HG02798 (cell line): Measurements from ENCODE around the gene NTN1.

Experiments used
- ATAC-seq: cut with Tn5 transposase; IDR thresholded peaks from one replicate; pipeline ENCODE4 v1.9.1; 2021; ENCODE audit warnings: mild to moderate bottlenecking; ENCODE audit not compliant: unreplicated experiment, poor library complexity

Gene NTN1

GRCh38 chr17:9115214-9116191 lies 94.2 kb downstream of the NTN1 start:
- no peak for ATAC-seq

- ATAC-seq = no peak
These were observed 95.1 kb downstream of the NTN1 start for GRCh38 chr17:9116311-9116835.

GRCh38 chr17:9116861-9117568 lies 95.7 kb downstream of the NTN1 start:
- ATAC-seq = no peak

GRCh38 chr17:9120471-9120870 lies 99.2 kb downstream of the NTN1 start:
- no peak for ATAC-seq

GRCh38 chr17:9121186-9121820 lies 100.0 kb downstream of the NTN1 start:
- no peak for ATAC-seq

GRCh38 chr17:9123594-9124553 lies 102.6 kb downstream of the NTN1 start:
- ATAC-seq = no peak

GRCh38 chr17:9124554-9124935 lies 103.2 kb downstream of the NTN1 start:
- no peak for ATAC-seq

GRCh38 chr17:9125722-9126121 lies 104.4 kb downstream of the NTN1 start:
- no peak for ATAC-seq

GRCh38 chr17:9127340-9127739 lies 106.0 kb downstream of the NTN1 start:
- ATAC-seq = no peak

- ATAC-seq = no peak
These were observed 110.1 kb downstream of the NTN1 start for GRCh38 chr17:9131371-9131770.

- no peak for ATAC-seq
These were observed 111.0 kb downstream of the NTN1 start for GRCh38 chr17:9132291-9132690.

GRCh38 chr17:9132944-9133610 lies 111.8 kb downstream of the NTN1 start:
- ATAC-seq = no peak

- ATAC-seq = no peak
These were observed 116.9 kb downstream of the NTN1 start for GRCh38 chr17:9138161-9138717.

- ATAC-seq = no peak
These were observed 118.4 kb downstream of the NTN1 start for GRCh38 chr17:9139695-9140094.

- no peak for ATAC-seq
These were observed 119.5 kb downstream of the NTN1 start for GRCh38 chr17:9140550-9141424.

GRCh38 chr17:9141425-9141753 lies 120.1 kb downstream of the NTN1 start:
- ATAC-seq = no peak

- no peak for ATAC-seq
These were observed 121.6 kb downstream of the NTN1 start for GRCh38 chr17:9142772-9143494.
